Measurements from ENCODE around the gene COA7. TPM values are rescaled to one million over a fixed set of nuclear protein-coding genes. Genes with fewer than 3 reads are reported as not detected.
"Not testable (repeated sequence)": the region's sequence is repeated elsewhere in the genome, so short reads cannot be mapped to it uniquely, and the experiment has no call there.

COA7 gene
- total RNA-seq, 2 experiments from 2014 or later: 16.5 to 17.0 TPM

DNA sequence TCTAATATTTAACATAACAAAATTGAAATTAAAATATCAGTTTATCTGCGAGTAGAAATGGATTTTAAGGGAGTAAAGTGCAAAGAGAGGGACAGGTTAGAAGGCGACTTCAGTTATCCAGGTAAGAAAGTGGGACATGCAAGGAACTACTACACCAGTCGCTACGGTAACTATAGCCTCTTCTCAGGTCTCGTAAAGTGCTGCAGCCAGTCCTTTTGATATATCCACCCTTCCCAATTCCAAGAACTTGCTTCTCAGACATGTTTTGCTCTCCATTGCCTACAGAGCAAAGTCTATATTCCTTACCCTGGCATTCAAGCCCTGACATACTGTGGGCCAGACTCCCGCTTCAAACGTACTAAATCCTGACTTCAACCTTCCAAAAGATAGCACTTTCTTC is 2.5 kb downstream of the COA7 start:
- Mint-ChIP-seq H3K4me1 (ENCODE audit: low read depth) (peaks cover 20% of the 10 kb centered on the region), H3K36me3 (ENCODE audit: low read depth) (peaks cover 28% of the 10 kb centered on the region), H3K27ac (no peak overlapping the region), H3K27me3 (ENCODE audit: low read depth) (no peaks in the 10 kb centered on the region), H3K4me3 (no peak overlapping the region), H3K9me3 (ENCODE audit: insufficient read depth) (no peaks in the 10 kb centered on the region)
- ChIA-PET CTCF (no interaction called here), POLR2A (interaction anchor here (1.4 kb wide), 1 partner anchor 291 kb away, joined by 4 read pairs; the partner anchor contains the start of genes ORC1 and PRPF38A)
- no peak for DNase-seq
- ATAC-seq: no peak

DNA sequence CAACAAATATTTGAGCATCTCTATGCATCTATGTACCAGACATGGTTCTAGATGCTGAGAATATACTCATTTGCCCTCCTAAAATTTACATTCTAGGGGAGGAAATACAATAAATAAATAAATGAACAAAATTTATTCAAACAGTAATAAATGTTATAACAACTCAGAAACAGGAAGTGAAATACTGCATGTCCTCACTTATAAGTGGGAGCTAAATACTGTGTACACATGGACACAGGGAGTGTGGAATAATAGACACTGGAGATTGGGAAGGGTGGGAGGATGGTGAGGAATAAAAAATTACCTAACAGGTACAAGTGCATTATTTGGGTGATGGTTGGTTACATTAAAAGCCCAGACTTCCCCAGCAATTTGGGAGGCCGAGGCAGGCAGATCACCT is 4.3 kb downstream of the COA7 start:
- Mint-ChIP-seq H3K4me1 (ENCODE audit: low read depth) (peaks cover 20% of the 10 kb centered on the region), H3K27ac (no peak overlapping the region), H3K9me3 (ENCODE audit: insufficient read depth) (no peaks in the 10 kb centered on the region), H3K36me3 (ENCODE audit: low read depth) (peaks cover 34% of the 10 kb centered on the region), H3K27me3 (ENCODE audit: low read depth) (no peaks in the 10 kb centered on the region), H3K4me3 (no peak overlapping the region)
- ChIA-PET POLR2A (no interaction called here), CTCF (no interaction called here)
- no peak for ATAC-seq
- DNase-seq: no peak

DNA sequence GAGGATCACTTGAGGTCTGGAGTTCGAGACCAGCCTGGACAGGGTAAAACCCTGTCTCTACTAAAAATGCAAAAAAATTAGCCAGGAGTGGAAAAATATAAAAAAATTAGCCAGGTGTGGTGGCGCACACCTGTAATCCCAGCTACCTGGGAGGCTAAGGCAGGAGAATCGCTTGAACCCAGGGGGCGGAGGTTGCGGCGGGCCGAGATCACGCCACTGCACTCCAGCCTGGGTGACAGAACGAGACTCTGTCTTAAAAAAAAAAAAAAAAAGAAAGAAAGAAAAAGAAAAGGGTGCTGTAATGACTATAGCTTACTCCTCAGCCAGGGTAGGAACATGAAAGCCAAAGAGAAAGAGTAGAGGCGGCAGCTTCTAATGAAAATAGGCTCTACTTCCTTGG is 4.8 kb downstream of the COA7 start:
- CTCF ChIA-PET; H3K27ac Mint-ChIP-seq; DNase-seq; POLR2A ChIA-PET; H3K4me3 Mint-ChIP-seq; H3K27me3 Mint-ChIP-seq (ENCODE audit: low read depth); H3K9me3 Mint-ChIP-seq (ENCODE audit: insufficient read depth); ATAC-seq: not testable (repeated sequence)
- H3K4me1 Mint-ChIP-seq (ENCODE audit: low read depth): peaks cover 17% of the 10 kb centered on the region
- peaks cover 38% of the 10 kb centered on the region for H3K36me3 Mint-ChIP-seq (ENCODE audit: low read depth)

DNA sequence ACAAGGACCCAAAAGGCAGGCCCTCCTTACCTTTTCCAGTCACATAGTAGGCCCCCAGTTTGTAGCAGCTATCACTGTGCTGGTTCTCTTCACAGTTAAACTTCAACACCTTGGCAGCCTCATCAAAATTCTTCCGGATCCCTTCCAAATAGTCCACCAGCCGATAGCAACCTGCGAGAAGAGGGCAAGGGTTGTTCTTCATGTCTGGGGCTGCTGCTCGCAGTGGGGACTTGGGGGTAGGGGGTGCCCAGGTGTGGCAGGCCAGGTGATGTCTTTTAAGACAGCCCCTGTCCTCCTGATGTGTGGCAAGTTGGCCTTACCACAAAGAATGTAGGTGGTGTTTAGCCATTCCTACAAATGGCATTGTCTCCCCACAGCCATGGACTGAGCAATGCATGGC is 5.5 kb downstream of the COA7 start:
- no peaks in the 10 kb centered on the region for H3K9me3 Mint-ChIP-seq (ENCODE audit: insufficient read depth)
- no peak for ATAC-seq
- no peaks in the 10 kb centered on the region for H3K27me3 Mint-ChIP-seq (ENCODE audit: low read depth)
- H3K36me3 Mint-ChIP-seq (ENCODE audit: low read depth): peaks cover 42% of the 10 kb centered on the region
- no peak overlapping the region for H3K27ac Mint-ChIP-seq
- H3K4me1 Mint-ChIP-seq (ENCODE audit: low read depth): peaks cover 12% of the 10 kb centered on the region
- ChIA-PET CTCF (interaction anchor here (0.6 kb wide), 1 partner anchor 275 kb away, joined by 3 read pairs; no protein-coding TSS in a partner anchor), POLR2A (no interaction called here)
- H3K4me3 Mint-ChIP-seq: no peak overlapping the region
- DNase-seq: no peak

DNA sequence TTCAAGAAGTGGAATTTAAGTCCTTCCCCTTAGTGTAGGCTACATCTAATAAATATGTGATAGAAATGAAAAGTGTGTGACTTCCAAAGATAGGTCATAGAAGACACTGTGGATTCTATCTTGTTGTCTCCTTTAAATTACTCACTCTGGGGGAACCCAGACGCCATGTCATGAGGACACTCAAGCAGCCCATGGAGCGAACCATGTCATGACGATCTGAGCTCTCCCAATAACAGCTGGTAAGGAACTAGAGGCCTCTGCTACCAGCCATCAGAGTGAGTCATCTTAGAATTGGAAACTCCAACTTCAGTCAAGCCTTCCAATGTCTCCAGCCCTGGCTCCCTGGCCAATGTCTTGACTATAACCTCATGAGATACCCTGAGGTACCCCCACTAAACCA is 6.3 kb downstream of the COA7 start:
- H3K9me3 Mint-ChIP-seq (ENCODE audit: insufficient read depth): no peaks in the 10 kb centered on the region
- H3K4me3 Mint-ChIP-seq: no peak overlapping the region
- POLR2A ChIA-PET: no interaction called here
- H3K36me3 Mint-ChIP-seq (ENCODE audit: low read depth): peaks cover 49% of the 10 kb centered on the region
- ATAC-seq: no peak
- H3K27me3 Mint-ChIP-seq (ENCODE audit: low read depth): no peaks in the 10 kb centered on the region
- no peak overlapping the region for H3K27ac Mint-ChIP-seq
- CTCF ChIA-PET: no interaction called here
- peaks cover 6% of the 10 kb centered on the region for H3K4me1 Mint-ChIP-seq (ENCODE audit: low read depth)
- no peak for DNase-seq

DNA sequence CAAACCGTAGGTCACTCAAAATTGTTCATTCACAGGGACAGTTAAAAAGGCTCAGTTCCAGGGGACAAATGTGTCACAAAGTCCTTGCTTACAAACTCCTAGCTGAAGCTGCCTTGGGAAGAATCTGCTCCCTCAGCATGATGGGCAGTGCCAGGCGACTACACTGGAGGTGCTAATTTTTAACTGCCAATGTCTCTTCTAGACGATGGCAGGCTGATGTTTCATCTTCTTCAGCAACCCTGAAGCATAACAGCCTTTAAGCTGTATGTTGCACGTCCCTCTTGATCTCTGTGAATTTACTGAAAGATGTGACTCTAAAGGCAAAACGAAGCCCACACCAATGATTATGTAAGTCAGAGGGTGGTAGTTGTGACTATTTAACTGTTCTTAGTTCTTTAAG is 11.3 kb downstream of the COA7 start:
- ATAC-seq (no peak), DNase-seq (no peak)
- no peaks in the 10 kb centered on the region for H3K9me3 Mint-ChIP-seq (ENCODE audit: insufficient read depth)
- no peak overlapping the region for H3K4me3 Mint-ChIP-seq
- ChIA-PET POLR2A (interaction anchor here (0.8 to 2.2 kb wide), 3 partner anchors 50 to 283 kb away, joined by 3 to 17 read pairs (median 5); partner anchors contain the start of genes ORC1, PRPF38A and SHISAL2A), CTCF (interaction anchor here (1.0 to 5.3 kb wide), 22 partner anchors 10 to 366 kb away, joined by 3 to 34 read pairs (median 4); partner anchors contain the start of genes ORC1, PRPF38A, SHISAL2A and TUT4)
- H3K27ac Mint-ChIP-seq: no peak overlapping the region
- H3K36me3 Mint-ChIP-seq (ENCODE audit: low read depth): peaks cover 45% of the 10 kb centered on the region
- no peaks in the 10 kb centered on the region for H3K27me3 Mint-ChIP-seq (ENCODE audit: low read depth)
- peaks cover 11% of the 10 kb centered on the region for H3K4me1 Mint-ChIP-seq (ENCODE audit: low read depth)

DNA sequence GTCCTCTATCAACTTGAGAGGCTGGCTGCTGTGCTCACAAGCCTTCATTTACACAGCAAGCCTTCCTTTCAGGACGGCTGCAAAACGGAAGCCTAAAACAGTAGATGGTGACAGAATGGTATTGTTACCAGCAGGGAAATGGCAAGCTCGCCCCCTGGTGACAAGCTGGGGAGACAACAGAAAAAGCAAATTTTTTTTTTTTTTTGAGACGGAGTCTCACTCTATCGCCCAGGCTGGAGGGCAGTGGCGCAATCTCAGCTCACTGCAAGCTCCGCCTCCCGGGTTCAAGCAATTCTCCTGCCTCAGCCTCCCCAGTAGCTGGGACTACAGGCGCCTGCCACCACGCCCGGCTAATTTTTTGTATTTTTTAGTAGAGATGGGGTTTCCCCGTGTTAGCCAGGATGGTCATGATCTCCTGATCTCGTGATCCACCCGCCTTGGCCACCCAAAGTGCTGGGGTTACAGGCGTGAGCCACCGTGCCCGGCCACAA is 11.8 kb downstream of the COA7 start:
- peaks cover 11% of the 10 kb centered on the region for H3K4me1 Mint-ChIP-seq (ENCODE audit: low read depth)
- not testable (repeated sequence) for H3K4me3 Mint-ChIP-seq; H3K27me3 Mint-ChIP-seq (ENCODE audit: low read depth); H3K9me3 Mint-ChIP-seq (ENCODE audit: insufficient read depth)
- ATAC-seq (peak; percentile 93), DNase-seq (peak; percentile 87)
- peak overlapping the region; percentile 71 for H3K27ac Mint-ChIP-seq
- peaks cover 43% of the 10 kb centered on the region for H3K36me3 Mint-ChIP-seq (ENCODE audit: low read depth)
- POLR2A ChIA-PET: interaction anchor here (0.8 to 2.2 kb wide), 4 partner anchors 49 to 282 kb away, joined by 3 to 17 read pairs (median 4); partner anchors contain the start of genes ORC1, PRPF38A and SHISAL2A
- CTCF ChIA-PET: interaction anchor here (0.7 to 5.3 kb wide), 26 partner anchors 11 to 335 kb away, joined by 3 to 34 read pairs (median 4); partner anchors contain the start of genes ORC1, PRPF38A, SHISAL2A and TUT4

DNA sequence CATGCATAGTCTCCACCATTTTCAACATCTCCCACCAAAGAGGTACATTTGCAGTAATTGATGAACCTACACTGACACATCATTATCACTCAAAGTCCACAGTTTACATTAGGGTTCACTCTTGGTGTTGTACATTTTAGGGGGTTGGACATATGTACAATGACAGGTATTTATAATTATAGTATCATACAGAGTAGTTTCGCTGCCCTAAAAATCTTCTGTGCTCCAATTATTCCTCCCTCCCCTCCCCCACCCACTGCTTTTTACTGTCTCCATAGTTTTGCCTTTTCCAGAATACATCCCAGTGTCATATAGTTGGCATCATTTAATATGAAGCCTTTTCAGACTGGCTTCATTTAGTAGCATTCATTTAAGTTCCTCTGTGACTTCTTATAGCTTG is 13.6 kb downstream of the COA7 start:
- DNase-seq: no peak
- peaks cover 11% of the 10 kb centered on the region for H3K4me1 Mint-ChIP-seq (ENCODE audit: low read depth)
- no peak overlapping the region for H3K27ac Mint-ChIP-seq
- no peaks in the 10 kb centered on the region for H3K9me3 Mint-ChIP-seq (ENCODE audit: insufficient read depth)
- ATAC-seq: no peak
- CTCF ChIA-PET: interaction anchor here (1.9 to 5.3 kb wide), 4 partner anchors 9 to 280 kb away, joined by 4 to 34 read pairs (median 16); partner anchors contain the start of genes ORC1 and PRPF38A
- peaks cover 38% of the 10 kb centered on the region for H3K36me3 Mint-ChIP-seq (ENCODE audit: low read depth)
- POLR2A ChIA-PET: no interaction called here
- H3K27me3 Mint-ChIP-seq (ENCODE audit: low read depth): no peaks in the 10 kb centered on the region
- H3K4me3 Mint-ChIP-seq: no peak overlapping the region

DNA sequence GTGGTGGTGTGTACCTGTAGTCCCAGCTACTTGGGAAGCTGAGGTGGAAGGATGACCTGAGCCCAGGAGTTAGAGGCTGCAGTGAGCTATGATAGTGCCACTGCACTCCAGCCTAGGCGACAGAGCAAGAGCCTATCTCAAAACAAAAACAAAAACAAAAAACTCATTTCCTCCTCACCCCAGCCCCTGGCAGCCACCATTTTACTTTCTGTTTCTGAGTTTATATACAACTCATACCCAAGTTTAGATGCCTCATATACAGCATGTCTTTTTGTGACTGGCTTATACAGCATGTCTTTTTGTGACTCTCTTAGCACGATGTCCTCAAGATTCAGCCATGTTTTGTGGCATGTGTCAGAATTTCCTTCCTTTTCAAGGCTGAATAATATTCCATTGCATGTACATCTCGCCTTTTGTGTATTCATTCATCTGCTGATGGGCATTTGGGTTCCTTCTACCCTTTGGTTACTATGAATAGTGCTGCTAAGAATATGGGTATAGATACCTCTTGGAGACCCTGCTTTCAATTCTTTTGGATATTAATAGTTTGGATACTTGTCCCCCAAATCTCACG is 14.7 kb downstream of the COA7 start:
- no peak for ATAC-seq

DNA sequence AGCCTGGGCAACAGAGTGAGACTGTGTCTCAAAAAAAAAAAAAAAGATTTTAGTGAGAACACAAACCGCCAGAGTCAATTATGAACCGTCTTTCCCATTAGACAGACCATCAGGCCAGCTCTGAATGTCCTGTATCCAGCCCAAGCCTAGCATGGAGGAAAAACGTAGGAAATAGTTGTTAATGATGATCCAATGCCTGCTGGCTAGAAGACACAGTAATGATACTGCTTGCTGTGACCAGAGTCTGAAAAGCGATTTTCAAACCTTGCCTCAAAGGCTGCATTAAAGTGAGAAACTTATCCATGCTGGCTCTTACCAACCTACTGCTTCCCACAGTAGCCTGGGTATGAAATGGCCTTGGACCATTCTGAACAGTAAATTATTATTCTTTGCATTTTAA is 17.0 kb downstream of the COA7 start:
- no peak overlapping the region for H3K27ac Mint-ChIP-seq
- CTCF ChIA-PET: no interaction called here

More for the DNA sequence above, 14.7 kb downstream of the COA7 start:
- POLR2A ChIA-PET: interaction anchor here (1.4 kb wide), 1 partner anchor 280 kb away, joined by 6 read pairs; the partner anchor contains the start of gene ORC1
- CTCF ChIA-PET: interaction anchor here (5.3 kb wide), 1 partner anchor 8 kb away, joined by 24 read pairs; no protein-coding TSS in a partner anchor
- DNase-seq: no peak
- Mint-ChIP-seq H3K27me3 (ENCODE audit: low read depth) (no peaks in the 10 kb centered on the region), H3K4me3 (no peak overlapping the region), H3K27ac (peak overlapping the region; percentile 16), H3K36me3 (ENCODE audit: low read depth) (peaks cover 34% of the 10 kb centered on the region), H3K9me3 (ENCODE audit: insufficient read depth) (no peaks in the 10 kb centered on the region), H3K4me1 (ENCODE audit: low read depth) (peaks cover 11% of the 10 kb centered on the region)

DNA sequence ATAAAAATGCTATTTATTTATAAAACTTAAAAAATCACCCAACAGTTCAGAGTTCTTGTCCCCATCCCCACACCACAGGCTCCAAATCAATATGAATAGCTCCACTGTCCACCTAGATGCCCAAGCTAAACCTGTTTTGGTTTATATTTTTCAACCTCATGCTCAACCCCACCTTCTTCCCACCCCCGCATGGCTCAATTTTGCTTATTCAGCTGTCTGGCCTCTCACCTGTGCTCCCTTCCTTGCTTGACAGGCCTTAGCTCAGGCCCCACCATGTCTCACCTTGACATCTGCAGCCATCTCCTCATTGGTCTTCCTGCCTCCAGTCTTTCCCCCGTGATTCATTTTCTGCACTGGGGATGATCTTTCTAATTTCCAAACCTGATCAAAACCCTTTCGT is 17.8 kb downstream of the COA7 start:
- no peak for DNase-seq
- POLR2A ChIA-PET: no interaction called here
- H3K36me3 Mint-ChIP-seq (ENCODE audit: low read depth): peaks cover 14% of the 10 kb centered on the region
- H3K9me3 Mint-ChIP-seq (ENCODE audit: insufficient read depth): no peaks in the 10 kb centered on the region
- ATAC-seq: no peak
- no peaks in the 10 kb centered on the region for H3K27me3 Mint-ChIP-seq (ENCODE audit: low read depth)
- H3K4me3 Mint-ChIP-seq: no peak overlapping the region
- CTCF ChIA-PET: no interaction called here
- no peak overlapping the region for H3K27ac Mint-ChIP-seq
- H3K4me1 Mint-ChIP-seq (ENCODE audit: low read depth): peaks cover 7% of the 10 kb centered on the region

More for the DNA sequence above, 17.0 kb downstream of the COA7 start:
- no peak for ATAC-seq
- POLR2A ChIA-PET: no interaction called here
- no peak for DNase-seq
- peaks cover 17% of the 10 kb centered on the region for H3K36me3 Mint-ChIP-seq (ENCODE audit: low read depth)
- no peaks in the 10 kb centered on the region for H3K9me3 Mint-ChIP-seq (ENCODE audit: insufficient read depth)
- peaks cover 8% of the 10 kb centered on the region for H3K4me1 Mint-ChIP-seq (ENCODE audit: low read depth)
- H3K27me3 Mint-ChIP-seq (ENCODE audit: low read depth): no peaks in the 10 kb centered on the region
- no peak overlapping the region for H3K4me3 Mint-ChIP-seq

DNA sequence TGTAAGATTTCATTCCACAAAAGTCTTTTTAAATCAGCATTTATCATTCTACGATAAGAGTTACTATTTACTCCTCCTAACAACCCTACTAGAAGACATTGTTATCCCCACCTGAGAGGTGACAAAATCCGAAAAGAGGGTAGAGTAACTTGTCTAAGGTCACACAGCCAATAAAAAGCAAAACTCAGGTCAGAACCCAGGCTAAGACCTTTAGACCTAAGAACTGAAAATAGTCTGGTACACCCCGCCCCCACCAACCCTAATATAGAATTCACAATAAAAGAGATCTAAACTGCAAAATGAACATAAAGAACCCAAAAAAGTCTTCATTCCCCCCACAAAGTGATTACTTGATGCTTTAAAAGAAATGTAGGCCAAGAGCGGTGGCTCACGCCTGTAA is 18.6 kb downstream of the COA7 start:
- Mint-ChIP-seq H3K4me1 (ENCODE audit: low read depth) (peaks cover 16% of the 10 kb centered on the region), H3K27me3 (ENCODE audit: low read depth) (no peaks in the 10 kb centered on the region), H3K27ac (no peak overlapping the region), H3K36me3 (ENCODE audit: low read depth) (peaks cover 11% of the 10 kb centered on the region), H3K9me3 (ENCODE audit: insufficient read depth) (no peaks in the 10 kb centered on the region), H3K4me3 (no peak overlapping the region)
- ATAC-seq: no peak
- ChIA-PET POLR2A (no interaction called here), CTCF (no interaction called here)
- no peak for DNase-seq

All from activated CD8-positive, alpha-beta T cell treated with anti-CD3 and anti-CD28 coated beads, Interleukin-2, amount 10 ng/mL, durations not matched to agents 7 days and 5 days (primary cell).